Sigmoid colon (tissue), 4 donors: ENCODE data around the gene VWA7.
"Not testable (repeated sequence)": the region's sequence is repeated elsewhere in the genome, so short reads cannot be mapped to it uniquely, and the experiment has no call there.

Experiments used
- CTCF ChIP-seq, 4 experiments: fragments of 450-650 bp in 3 of 4; fragments of 200-600 bp in 1 of 4; IDR thresholded peaks; one replicate each; pipeline ENCODE4 v1.5.1; 2016 to 2019; ENCODE audit warnings: antibody characterized with exemption in 4 of 4, mild to moderate bottlenecking in 3 of 4, moderate library complexity in 2 of 4
- EP300 ChIP-seq, 4 donors: sonication (generic); formaldehyde crosslinking; IDR thresholded peaks; one replicate each; pipeline ENCODE4 v1.6.1; 2017; ENCODE audit warnings: antibody characterized with exemption in 4 of 4
- POLR2A ChIP-seq, 2 donors: fragments of 450-650 bp; IDR thresholded peaks; one replicate each; pipeline ENCODE4 v1.6.1; 2016; ENCODE audit warnings: antibody characterized with exemption in 2 of 2, mild to moderate bottlenecking in 2 of 2, moderate library complexity in 2 of 2
- POLR2AphosphoS5 ChIP-seq, 4 donors: sonication (generic); formaldehyde crosslinking; IDR thresholded peaks; one replicate each; pipeline ENCODE4 v1.6.1; 2017; ENCODE audit warnings: antibody characterized with exemption in 4 of 4

GRCh38 chr6:31817133-31817928 lies 40.2 kb upstream of the VWA7 start:
- TF ChIP-seq CTCF, POLR2A, EP300 (IDR thresholded peaks at IDR 0.05): not testable (repeated sequence)
- TF ChIP-seq POLR2AphosphoS5 (IDR thresholded peaks at IDR 0.05), result peak in 1 of 4 donors; percentile 29
